Stimulated activated CD8-positive, alpha-beta memory T cell treated with anti-CD3 and anti-CD28 coated beads, Interleukin-12 subunit alpha, Interleukin-12 subunit beta, amount 100 ng/mL, for 1 hour (primary cell): ENCODE results near the gene ERC2.
"Not testable (repeated sequence)": the region's sequence is repeated elsewhere in the genome, so short reads cannot be mapped to it uniquely, and the experiment has no call there.

Experiments
- DNase-seq: peaks from one replicate; pipeline ENCODE4 v3.0.0-alpha.2; 2020; ENCODE audit warnings: low read depth

ERC2 gene

GRCh38 chr3:56060521-56061278 is 407.6 kb downstream of the ERC2 start:
- no peak for DNase-seq

- no peak for DNase-seq
Measured at GRCh38 chr3:56059731-56060130, 408.5 kb downstream of the ERC2 start.

- no peak for DNase-seq
Measured at GRCh38 chr3:56055951-56056350, 412.3 kb downstream of the ERC2 start.

GRCh38 chr3:56055546-56055945 is 412.7 kb downstream of the ERC2 start:
- no peak for DNase-seq

GRCh38 chr3:56054844-56055243 is 413.4 kb downstream of the ERC2 start:
- no peak for DNase-seq

- no peak for DNase-seq
Measured at GRCh38 chr3:56053727-56054126, 414.5 kb downstream of the ERC2 start.

- no peak for DNase-seq
Measured at GRCh38 chr3:56052188-56052587, 416.1 kb downstream of the ERC2 start.

GRCh38 chr3:56051052-56051451 is 417.2 kb downstream of the ERC2 start:
- no peak for DNase-seq

GRCh38 chr3:56048946-56049345 is 419.3 kb downstream of the ERC2 start:
- DNase-seq, result no peak

- DNase-seq, result no peak
Measured at GRCh38 chr3:56048331-56048730, 419.9 kb downstream of the ERC2 start.

GRCh38 chr3:56042326-56042951 is 425.8 kb downstream of the ERC2 start:
- no peak for DNase-seq

- no peak for DNase-seq
Measured at GRCh38 chr3:56025326-56025725, 442.9 kb downstream of the ERC2 start.

- DNase-seq, result no peak
Measured at GRCh38 chr3:56023546-56023945, 444.7 kb downstream of the ERC2 start.

GRCh38 chr3:56022619-56023018 is 445.6 kb downstream of the ERC2 start:
- no peak for DNase-seq

GRCh38 chr3:56019490-56020146 is 448.6 kb downstream of the ERC2 start:
- DNase-seq, result no peak

GRCh38 chr3:56015374-56015773 is 452.9 kb downstream of the ERC2 start:
- DNase-seq, result not testable (repeated sequence)

- no peak for DNase-seq
Measured at GRCh38 chr3:56012721-56013120, 455.5 kb downstream of the ERC2 start.

- no peak for DNase-seq
Measured at GRCh38 chr3:56005196-56005805, 463.0 kb downstream of the ERC2 start.

- DNase-seq, result no peak
Measured at GRCh38 chr3:56003129-56003528, 465.1 kb downstream of the ERC2 start.

GRCh38 chr3:56001991-56002390 is 466.3 kb downstream of the ERC2 start:
- DNase-seq, result no peak

GRCh38 chr3:56001537-56001936 is 466.7 kb downstream of the ERC2 start:
- no peak for DNase-seq

GRCh38 chr3:55989366-55989765 is 478.9 kb downstream of the ERC2 start:
- no peak for DNase-seq

- no peak for DNase-seq
Measured at GRCh38 chr3:55988905-55989304, 479.4 kb downstream of the ERC2 start.
